T-helper 17 cell (primary cell): ENCODE data around the gene TBC1D19. TPM values are rescaled to one million over a fixed set of nuclear protein-coding genes. Genes with fewer than 3 reads are reported as not detected.

Experiments
- ATAC-seq: fragments of 150-1000 bp; cut with Tn5 transposase; 2 replicates; pipeline ENCODE4 v1.10.0; 2021; ENCODE audit warnings: mild to moderate bottlenecking, moderate library complexity
- DNase-seq, 3 donors: peaks; one replicate each; pipeline versions ENCODE4 v3.0.0 to v3.0.0-alpha.2; 2020 to 2021
- H3K9me3 ChIP-seq: one replicate; pipeline ENCODE4 v1.7.0; 2013; ENCODE audit warnings: low read length, mild to moderate bottlenecking; ENCODE audit not compliant: control insufficient read depth, poor library complexity, severe bottlenecking
- H3K27ac Mint-ChIP-seq: one replicate; pipeline ENCODE4 v1.8.0; 2022; ENCODE audit warnings: mild to moderate bottlenecking, moderate library complexity, mixed read lengths
- H3K27me3 Mint-ChIP-seq: one replicate; pipeline ENCODE4 v1.8.0; 2022; ENCODE audit warnings: mixed read lengths
- H3K36me3 Mint-ChIP-seq: one replicate; pipeline ENCODE4 v1.8.0; 2022; ENCODE audit warnings: low read depth, mixed read lengths
- H3K4me1 Mint-ChIP-seq: one replicate; pipeline ENCODE4 v1.8.0; 2022; ENCODE audit warnings: mild to moderate bottlenecking, mixed read lengths
- H3K4me3 Mint-ChIP-seq: one replicate; pipeline ENCODE4 v1.8.0; 2022; ENCODE audit warnings: mild to moderate bottlenecking, moderate library complexity, mixed read lengths
- total RNA-seq, 4 donors: library from RNA in 2 of 4; stranded (reverse) in 2 of 4; gene quantifications; one replicate each; pipeline ENCODE4 v1.2.3 and lab custom pipeline; 2022 to 2026

The TBC1D19 gene
- total RNA-seq, 2 donors from 2014 or later: 7.5 to 9.9 TPM

DNA sequence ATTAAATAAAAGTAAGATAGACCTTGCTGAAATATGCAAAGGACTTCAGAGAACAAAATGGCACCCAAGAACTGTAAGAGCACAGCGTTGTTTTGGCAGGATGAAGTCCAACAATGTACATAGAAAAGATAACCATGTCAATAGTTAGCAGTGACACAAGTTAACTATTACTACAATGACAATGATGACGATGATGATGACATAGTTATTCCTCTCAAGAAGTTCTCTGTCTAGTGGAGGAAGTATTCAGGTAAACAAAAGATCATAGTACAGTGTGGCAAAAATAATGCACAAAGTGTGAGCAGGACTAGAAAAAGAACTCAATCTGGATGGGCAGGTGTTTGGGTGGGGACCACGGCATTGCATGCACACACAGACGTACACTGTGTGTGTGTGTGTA lies 201.4 kb downstream of the TBC1D19 start:
- Mint-ChIP-seq H3K27ac (no peak overlapping the region), H3K4me1 (peaks cover 8% of the 10 kb centered on the region), H3K27me3 (no peaks in the 10 kb centered on the region), H3K36me3 (no peaks in the 10 kb centered on the region), H3K4me3 (no peak overlapping the region)
- ATAC-seq (no peak), DNase-seq (no peak)
- H3K9me3 ChIP-seq: no peaks in the 10 kb centered on the region

DNA sequence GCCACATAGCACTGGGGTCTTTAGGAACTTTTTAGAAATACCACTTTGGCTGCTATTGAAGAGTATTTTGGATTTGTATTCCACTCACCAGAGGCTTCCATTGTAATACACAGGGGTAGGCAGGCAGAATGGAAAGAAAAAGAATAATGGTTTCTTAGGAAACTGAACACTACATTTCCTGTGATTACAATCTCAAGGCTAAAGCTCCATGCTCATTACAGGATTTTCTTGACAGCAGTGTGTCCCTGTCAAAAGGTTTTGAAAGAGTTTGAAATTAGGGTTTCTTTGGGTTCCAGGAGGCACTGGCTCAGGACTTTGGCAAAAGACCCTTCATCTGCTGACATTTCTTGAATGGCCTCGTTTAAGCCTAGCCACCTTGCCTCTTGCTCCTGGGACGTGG lies 201.9 kb downstream of the TBC1D19 start:
- no peaks in the 10 kb centered on the region for H3K9me3 ChIP-seq
- DNase-seq: no peak
- H3K27ac Mint-ChIP-seq: no peak overlapping the region
- H3K36me3 Mint-ChIP-seq: no peaks in the 10 kb centered on the region
- H3K4me1 Mint-ChIP-seq: peaks cover 8% of the 10 kb centered on the region
- no peak overlapping the region for H3K4me3 Mint-ChIP-seq
- no peak for ATAC-seq
- H3K27me3 Mint-ChIP-seq: no peaks in the 10 kb centered on the region

- no peaks in the 10 kb centered on the region for H3K27me3 Mint-ChIP-seq
These were observed 203.0 kb downstream of the TBC1D19 start for GRCh38 chr4:26786916-26787315.

GRCh38 chr4:26787461-26788340 lies 203.8 kb downstream of the TBC1D19 start:
- H3K36me3 Mint-ChIP-seq: peaks cover 2% of the 10 kb centered on the region
- H3K4me3 Mint-ChIP-seq: peak overlapping the region; percentile 3
- H3K9me3 ChIP-seq: no peaks in the 10 kb centered on the region
- ATAC-seq: peak; percentile 52
- DNase-seq: no peak
- no peaks in the 10 kb centered on the region for H3K27me3 Mint-ChIP-seq
- H3K27ac Mint-ChIP-seq: peak overlapping the region; percentile 14
- H3K4me1 Mint-ChIP-seq: peaks cover 8% of the 10 kb centered on the region

More at GRCh38 chr4:26786916-26787315, 203.0 kb downstream of the TBC1D19 start:
- Mint-ChIP-seq H3K27ac (no peak overlapping the region), H3K36me3 (no peaks in the 10 kb centered on the region), H3K4me1 (peaks cover 8% of the 10 kb centered on the region), H3K4me3 (no peak overlapping the region)
- ATAC-seq (no peak), DNase-seq (no peak)
- no peaks in the 10 kb centered on the region for H3K9me3 ChIP-seq

DNA sequence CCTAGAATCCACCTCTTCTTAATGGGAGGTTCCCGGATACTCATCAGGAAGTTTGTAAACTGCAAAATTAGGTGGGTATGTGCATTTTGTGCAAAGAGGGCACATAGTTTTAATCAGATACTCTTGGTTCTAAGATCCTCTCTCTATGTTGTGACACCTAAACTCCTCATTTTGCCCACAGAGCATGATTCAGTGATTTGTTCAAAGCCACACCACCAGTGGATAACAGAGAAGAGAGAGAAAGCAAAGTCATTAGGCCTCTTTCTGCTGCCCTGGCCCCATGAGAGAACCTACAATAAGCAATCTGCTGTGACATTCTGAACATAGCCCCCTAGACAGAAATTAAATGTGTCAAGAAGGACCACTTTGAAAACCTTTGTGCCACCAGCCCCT lies 204.5 kb downstream of the TBC1D19 start:
- DNase-seq (no peak), ATAC-seq (peak; percentile 6)
- Mint-ChIP-seq H3K4me3 (no peak overlapping the region), H3K4me1 (peaks cover 8% of the 10 kb centered on the region), H3K27me3 (no peaks in the 10 kb centered on the region), H3K36me3 (peaks cover 2% of the 10 kb centered on the region), H3K27ac (no peak overlapping the region)
- no peaks in the 10 kb centered on the region for H3K9me3 ChIP-seq

DNA sequence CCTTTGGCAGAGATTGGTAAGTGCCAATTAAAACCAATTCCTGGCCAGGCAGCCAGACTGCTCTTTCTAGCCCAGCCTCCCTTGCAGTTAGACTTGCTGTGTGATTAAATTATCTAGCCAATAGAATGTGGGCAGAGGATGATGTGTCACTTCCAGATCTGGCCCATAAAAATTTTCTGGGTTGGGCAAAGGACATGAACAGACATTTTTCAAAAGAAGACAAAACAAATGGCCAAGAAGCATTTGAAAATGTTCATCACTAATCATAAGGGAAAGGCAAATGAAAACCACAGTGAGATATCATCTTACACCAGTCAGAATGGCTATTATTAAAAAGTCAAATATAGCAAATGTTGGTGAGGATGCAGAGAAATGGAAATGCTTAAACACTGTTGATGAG lies 205.3 kb downstream of the TBC1D19 start:
- H3K4me1 Mint-ChIP-seq: peaks cover 8% of the 10 kb centered on the region
- no peak for ATAC-seq
- H3K36me3 Mint-ChIP-seq: peaks cover 2% of the 10 kb centered on the region
- no peak overlapping the region for H3K27ac Mint-ChIP-seq
- DNase-seq: no peak
- H3K9me3 ChIP-seq: no peaks in the 10 kb centered on the region
- H3K27me3 Mint-ChIP-seq: no peaks in the 10 kb centered on the region
- no peak overlapping the region for H3K4me3 Mint-ChIP-seq

- no peak for DNase-seq
- H3K27me3 Mint-ChIP-seq: no peaks in the 10 kb centered on the region
- H3K36me3 Mint-ChIP-seq: peaks cover 2% of the 10 kb centered on the region
- no peak overlapping the region for H3K4me3 Mint-ChIP-seq
- H3K27ac Mint-ChIP-seq: no peak overlapping the region
- H3K4me1 Mint-ChIP-seq: peaks cover 4% of the 10 kb centered on the region
- no peaks in the 10 kb centered on the region for H3K9me3 ChIP-seq
- no peak for ATAC-seq
These were observed 207.5 kb downstream of the TBC1D19 start for GRCh38 chr4:26791346-26791745.

GRCh38 chr4:26792639-26793038 lies 208.8 kb downstream of the TBC1D19 start:
- Mint-ChIP-seq H3K4me3 (no peak overlapping the region), H3K27me3 (no peaks in the 10 kb centered on the region), H3K27ac (no peak overlapping the region), H3K4me1 (peaks cover 4% of the 10 kb centered on the region), H3K36me3 (peaks cover 2% of the 10 kb centered on the region)
- H3K9me3 ChIP-seq: no peaks in the 10 kb centered on the region
- DNase-seq: no peak
- ATAC-seq: no peak

DNA sequence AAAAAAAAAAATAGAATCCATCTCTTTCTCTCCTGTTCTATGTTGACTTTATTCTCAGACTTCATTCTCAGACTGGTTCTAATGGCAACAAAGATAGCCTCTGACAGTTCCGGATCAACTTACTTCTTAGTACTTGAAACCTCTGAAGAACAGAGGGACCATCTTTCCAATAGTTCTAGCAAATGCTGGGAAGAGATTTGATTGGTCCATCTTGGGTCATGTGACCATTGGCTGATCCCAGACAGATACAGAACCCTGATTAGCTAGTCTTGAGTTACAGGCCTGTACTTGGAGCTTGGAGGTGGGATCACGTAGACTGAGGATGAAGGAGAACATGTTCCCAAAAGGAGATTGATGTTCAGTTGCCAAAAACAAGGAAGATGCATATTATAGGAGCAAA lies 209.9 kb downstream of the TBC1D19 start:
- Mint-ChIP-seq H3K4me3 (no peak overlapping the region), H3K4me1 (no peaks in the 10 kb centered on the region), H3K27me3 (no peaks in the 10 kb centered on the region), H3K27ac (no peak overlapping the region), H3K36me3 (peaks cover 5% of the 10 kb centered on the region)
- DNase-seq (no peak), ATAC-seq (no peak)
- H3K9me3 ChIP-seq: no peaks in the 10 kb centered on the region

DNA sequence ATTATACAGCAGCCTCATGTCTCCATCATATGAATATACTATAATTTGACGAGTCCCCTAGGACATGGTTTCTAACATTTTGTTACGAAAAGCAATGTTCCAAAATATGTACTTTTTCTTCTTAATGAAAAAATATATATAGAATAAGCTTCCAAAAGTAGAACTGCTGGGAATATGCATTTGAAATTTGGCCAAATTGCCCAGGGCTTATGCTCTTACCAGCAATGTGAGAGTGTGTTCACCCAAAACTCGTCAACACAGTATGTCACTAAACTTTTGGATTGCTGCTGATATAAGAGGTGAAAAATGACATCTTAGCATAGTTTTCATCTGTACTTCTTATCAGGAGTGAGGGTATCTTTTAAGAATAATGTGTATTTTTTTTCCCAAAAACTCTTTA lies 212.2 kb downstream of the TBC1D19 start:
- Mint-ChIP-seq H3K4me1 (no peaks in the 10 kb centered on the region), H3K27me3 (no peaks in the 10 kb centered on the region), H3K27ac (no peak overlapping the region), H3K4me3 (no peak overlapping the region), H3K36me3 (peaks cover 5% of the 10 kb centered on the region)
- no peaks in the 10 kb centered on the region for H3K9me3 ChIP-seq
- ATAC-seq (no peak), DNase-seq (no peak)

- ATAC-seq (no peak), DNase-seq (no peak)
- Mint-ChIP-seq H3K27me3 (no peaks in the 10 kb centered on the region), H3K4me1 (peaks cover 6% of the 10 kb centered on the region), H3K36me3 (peaks cover 5% of the 10 kb centered on the region), H3K4me3 (no peak overlapping the region), H3K27ac (peak overlapping the region; percentile 32)
- H3K9me3 ChIP-seq: no peaks in the 10 kb centered on the region
These were observed 218.9 kb downstream of the TBC1D19 start for GRCh38 chr4:26802790-26803189.

DNA sequence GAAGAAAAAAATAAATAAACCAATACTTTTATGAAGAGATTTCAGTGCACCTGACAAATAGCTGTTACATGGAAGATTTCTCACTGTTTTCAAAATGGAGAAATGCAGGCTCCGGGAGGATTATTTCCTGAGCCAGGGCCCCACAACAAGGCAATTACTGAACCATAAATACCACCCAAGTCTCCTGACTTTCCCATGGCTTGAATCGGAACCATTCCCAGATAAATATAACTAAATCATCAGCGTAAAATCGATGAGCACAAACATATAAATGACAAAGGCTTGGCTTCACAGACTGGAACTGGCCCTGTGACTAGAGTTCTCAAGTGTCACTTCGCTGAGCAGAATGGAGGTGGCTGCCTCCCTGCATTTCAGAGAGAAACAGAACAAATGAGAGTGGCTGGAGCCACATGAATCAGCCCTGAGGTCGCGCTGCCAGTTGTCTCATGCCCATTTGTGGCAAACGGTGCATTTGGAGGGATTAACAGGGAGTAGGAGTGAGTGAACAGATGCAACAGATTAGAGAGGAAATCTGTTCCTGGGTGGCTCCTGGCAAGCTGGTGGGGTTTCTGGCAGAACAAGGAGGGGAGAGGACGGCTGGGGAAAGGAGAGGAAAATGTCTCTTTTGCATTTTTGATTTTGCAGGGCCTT lies 219.5 kb downstream of the TBC1D19 start:
- peaks cover 3% of the 10 kb centered on the region for H3K36me3 Mint-ChIP-seq
- H3K4me1 Mint-ChIP-seq: peaks cover 6% of the 10 kb centered on the region
- no peaks in the 10 kb centered on the region for H3K27me3 Mint-ChIP-seq
- ATAC-seq: no peak
- H3K9me3 ChIP-seq: no peaks in the 10 kb centered on the region
- DNase-seq: no peak
- H3K4me3 Mint-ChIP-seq: no peak overlapping the region
- H3K27ac Mint-ChIP-seq: peak overlapping the region; percentile 32

GRCh38 chr4:26804451-26804850 lies 220.6 kb downstream of the TBC1D19 start:
- Mint-ChIP-seq H3K27me3 (no peaks in the 10 kb centered on the region), H3K4me1 (peaks cover 6% of the 10 kb centered on the region), H3K4me3 (no peak overlapping the region), H3K36me3 (peaks cover 3% of the 10 kb centered on the region), H3K27ac (no peak overlapping the region)
- no peaks in the 10 kb centered on the region for H3K9me3 ChIP-seq
- ATAC-seq (no peak), DNase-seq (no peak)

- H3K9me3 ChIP-seq: no peaks in the 10 kb centered on the region
- Mint-ChIP-seq H3K27ac (no peak overlapping the region), H3K27me3 (no peaks in the 10 kb centered on the region), H3K4me3 (no peak overlapping the region), H3K36me3 (peaks cover 3% of the 10 kb centered on the region), H3K4me1 (peaks cover 6% of the 10 kb centered on the region)
- ATAC-seq: no peak
- no peak for DNase-seq
These were observed 221.0 kb downstream of the TBC1D19 start for GRCh38 chr4:26804925-26805324.
